Iris pigment epithelial cell (primary cell): Measurements from ENCODE around the gene RNF144A.
A peak's percentile ranks its signal among the peaks of the same experiment; 100 is the strongest.

Source experiments
- DNase-seq: peaks from one replicate; pipeline ENCODE4 v3.0.0-alpha.2; 2011; ENCODE audit warnings: low read depth

RNF144A gene

DNA sequence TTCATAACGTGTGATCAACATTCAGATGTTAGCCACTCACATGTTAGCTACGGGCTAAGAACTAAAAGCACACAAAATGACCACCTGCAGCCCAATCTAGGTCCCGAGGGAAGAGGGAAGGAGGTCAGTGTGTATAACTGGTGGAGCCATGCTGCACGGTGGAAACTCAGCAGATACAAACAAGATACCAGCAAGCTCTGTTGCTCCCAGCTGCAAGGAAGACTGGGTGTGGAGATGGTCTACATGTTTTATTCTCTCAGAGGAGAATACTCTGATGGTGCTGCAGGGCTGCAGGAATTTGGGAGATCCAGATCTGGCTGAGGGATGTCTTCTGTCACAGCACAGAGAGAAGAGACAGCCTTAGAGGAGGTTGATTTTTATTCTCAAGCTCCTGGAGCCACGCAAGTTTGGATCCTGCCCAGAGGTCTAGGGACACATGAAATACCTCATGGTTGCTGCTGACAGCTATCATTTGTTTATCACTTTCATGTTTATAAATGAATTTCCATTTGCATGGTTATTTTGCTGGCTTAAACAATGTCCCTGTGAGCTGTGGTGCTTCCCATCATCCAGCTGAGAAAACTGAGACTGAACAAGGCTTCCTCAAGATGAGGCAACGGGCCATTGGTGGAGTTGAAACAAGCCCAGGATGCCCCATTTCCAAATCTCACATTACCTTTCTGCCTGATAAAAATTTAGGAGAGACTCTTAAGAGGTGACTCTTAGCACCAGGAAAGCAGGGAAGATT lies 30.9 kb downstream of the RNF144A start:
- DNase-seq = no peak

DNA sequence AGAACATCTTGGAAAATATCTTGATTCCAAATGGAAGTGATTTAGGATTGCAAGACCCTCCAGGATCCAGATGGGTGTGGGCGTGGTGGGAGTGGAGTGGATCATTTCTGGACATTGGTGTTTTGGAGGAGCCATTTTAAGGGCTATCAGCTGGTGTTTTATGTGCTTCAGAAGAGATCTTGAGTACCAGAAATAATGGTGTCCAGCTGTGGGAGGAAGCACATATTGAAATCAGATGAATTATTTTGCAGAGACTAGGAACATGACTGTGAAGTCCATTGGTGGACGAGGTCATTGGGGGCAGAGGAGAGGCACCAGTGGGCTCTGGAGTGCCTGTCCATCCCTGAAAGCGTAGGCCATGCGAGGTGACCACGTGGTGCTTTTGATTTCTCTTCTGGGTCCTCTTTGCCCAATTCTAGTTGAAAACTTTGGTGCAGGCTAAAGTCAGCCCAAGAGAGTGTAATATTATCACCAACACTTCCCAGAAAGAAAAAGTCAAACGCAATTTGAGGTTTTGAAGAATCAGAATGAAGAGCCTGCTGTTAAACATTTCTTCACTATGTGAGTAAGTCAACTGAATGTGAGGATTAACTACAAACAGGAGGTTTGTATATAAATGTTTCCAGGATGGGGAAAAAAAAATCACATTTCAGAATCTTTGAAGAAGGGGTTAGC lies 31.6 kb downstream of the RNF144A start:
- peak; percentile 42 for DNase-seq

DNA sequence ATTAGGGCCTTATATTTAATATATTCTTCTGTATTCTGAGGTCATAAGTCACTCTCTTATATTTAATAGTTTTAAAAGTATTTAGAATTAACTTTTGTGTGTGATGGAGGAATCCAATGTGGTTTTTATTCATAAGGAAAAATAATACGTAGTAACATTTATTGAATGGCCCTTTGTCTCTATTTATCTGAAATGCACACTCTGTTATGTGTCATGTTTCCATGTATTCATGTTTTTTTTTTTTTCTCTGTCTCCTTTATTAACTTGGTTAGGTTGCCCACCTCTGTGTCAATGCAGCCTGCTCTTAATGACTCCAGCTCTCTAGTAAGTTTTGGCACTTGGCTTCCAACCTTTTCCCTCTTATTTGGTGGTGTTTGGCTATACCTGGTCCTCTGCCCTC lies 33.8 kb downstream of the RNF144A start:
- no peak for DNase-seq

GRCh38 chr2:6952101-6952500 lies 34.9 kb downstream of the RNF144A start:
- DNase-seq = no peak

DNA sequence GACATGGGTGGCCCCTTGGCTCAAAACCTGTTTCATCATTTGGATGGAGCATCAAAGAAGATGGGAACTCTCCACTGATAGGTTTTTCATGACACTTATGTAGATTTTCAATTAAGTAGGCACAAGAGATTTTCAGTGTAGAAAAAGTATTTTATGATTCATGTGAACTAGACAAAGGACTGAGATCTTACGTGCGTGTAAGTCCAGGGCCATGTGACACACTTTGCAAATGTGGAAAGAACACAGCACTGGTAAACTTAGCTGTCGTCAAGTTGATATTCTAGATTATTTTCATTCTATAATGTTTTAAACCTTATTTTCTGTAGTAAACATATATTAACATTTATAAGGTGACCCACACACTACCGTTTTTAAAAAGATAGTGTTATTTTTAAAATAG lies 37.4 kb downstream of the RNF144A start:
- no peak for DNase-seq

DNA sequence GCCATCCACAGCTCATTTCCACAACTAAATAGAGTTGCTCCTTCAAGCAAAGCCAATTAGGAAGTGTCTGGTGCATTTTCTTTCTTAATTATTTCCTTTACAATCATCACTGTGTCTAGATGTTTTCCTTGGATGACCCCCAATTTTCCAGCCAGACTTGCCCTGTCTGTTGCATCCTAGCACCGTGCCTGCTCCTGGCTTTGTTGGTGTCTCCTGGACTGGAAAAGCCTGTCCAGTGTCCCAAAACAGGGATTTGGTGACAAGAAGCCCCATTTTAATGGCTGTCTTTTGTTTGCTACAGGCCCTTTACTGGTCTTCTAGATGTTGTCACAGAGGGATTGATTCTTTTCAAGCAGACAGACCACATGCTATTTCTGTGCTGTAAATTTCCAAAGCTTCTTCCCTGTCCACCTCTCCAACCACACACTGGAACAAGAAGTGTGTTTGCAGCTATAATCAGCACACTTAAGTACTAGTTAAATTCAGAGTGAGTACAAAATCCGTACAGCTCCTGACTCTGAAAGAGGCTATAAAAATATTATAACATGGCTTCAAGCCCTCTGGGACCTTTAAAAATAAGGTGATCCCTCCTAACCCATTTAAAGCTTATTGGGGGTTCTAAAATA lies 38.4 kb downstream of the RNF144A start:
- DNase-seq = peak; percentile 22

GRCh38 chr2:6956566-6956965 lies 39.4 kb downstream of the RNF144A start:
- no peak for DNase-seq

DNA sequence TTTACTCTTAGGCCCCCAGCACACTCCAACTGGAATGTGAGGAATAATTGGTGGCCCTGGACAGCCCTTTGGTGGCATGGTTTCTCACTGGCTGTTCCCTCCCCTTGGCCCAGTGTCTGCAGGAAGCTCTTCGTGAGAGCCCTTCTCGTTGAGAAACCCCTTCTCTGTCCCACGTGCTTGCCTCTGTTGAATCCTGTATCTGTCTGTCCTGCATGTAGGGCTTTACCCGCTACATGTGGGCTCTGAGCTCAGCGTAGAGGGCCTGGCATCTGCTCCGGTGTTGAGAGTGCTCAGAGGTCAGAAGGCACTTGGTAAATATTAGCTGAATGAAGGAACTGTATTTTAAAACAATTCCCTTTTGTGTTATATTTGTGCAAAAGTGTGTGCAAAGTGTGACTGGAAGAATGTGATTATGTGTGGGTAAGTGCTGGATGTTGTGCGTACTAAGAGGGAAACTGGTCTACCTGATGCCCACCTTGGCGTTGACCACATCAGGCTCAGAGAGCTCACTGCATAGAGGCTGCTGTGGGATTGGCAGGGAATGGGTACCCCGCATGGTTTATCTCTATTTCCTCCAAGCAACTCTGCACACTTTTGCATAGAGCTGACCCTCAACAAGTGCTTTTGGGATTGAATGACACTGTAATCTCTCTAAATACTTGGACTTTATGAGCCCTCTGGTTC lies 40.0 kb downstream of the RNF144A start:
- no peak for DNase-seq

DNA sequence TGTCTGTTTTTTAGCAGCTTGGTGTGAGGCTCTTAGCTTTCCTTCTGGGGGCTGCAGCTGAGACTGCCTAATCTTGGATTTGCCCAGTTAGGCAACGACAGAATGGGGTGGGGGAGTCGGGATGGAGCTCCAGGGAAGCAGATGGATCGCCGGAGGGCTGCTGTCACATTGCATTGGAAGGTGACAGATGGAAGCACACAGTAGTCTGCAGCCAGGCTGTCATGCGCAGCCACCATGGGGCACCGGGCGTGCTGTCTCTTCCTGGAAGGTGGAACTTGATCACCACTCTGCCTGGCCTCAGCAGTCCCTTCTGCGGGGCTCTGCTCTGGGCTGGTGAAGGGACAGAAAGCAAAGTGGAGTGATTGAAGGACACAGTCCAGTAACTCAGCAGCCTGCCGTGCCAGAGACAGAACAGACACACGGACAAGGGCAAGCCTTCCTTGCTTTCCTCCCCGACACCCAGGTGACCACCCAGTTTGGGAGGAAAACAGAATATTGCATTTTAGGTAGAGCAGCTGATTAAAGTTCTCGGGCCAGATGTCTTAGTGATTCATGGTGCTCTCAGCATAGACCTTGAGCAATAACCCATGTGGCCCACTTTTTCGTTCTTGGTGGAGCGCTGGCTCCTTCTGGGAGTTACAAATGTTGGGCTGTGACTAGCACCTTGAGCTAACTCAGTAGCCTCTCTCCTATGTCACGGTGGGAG lies 40.9 kb downstream of the RNF144A start:
- peak; percentile 64 for DNase-seq

DNA sequence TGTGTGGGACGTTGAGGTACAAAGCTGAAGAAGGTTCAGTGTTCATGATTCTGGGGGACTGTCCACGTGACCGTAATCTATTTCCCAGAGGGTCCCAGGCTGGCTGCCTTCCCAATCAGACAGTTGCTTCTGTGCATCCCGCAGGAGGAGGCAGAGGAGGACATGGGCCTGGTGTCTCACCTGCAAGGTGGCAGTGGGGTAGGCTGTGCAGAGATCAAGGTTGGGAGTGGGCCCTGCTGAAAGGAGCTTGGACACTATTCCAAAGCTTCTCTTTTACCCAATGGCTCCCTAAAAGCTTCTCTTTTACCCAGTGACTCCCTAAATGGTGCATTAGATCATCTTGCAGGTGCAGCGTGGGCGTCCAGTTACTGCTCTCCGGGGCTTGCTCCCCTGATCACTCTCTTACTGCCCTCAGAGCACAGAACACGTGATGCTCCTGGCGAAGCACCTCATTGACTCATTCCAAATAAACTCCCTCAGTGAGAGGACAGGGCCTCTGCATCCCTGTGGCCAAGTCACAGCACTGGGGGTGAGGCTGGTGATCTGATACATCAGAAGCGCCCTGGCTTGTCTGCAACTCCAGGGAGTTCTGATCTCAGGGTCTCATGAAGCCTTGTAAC lies 41.5 kb downstream of the RNF144A start:
- DNase-seq = no peak

DNA sequence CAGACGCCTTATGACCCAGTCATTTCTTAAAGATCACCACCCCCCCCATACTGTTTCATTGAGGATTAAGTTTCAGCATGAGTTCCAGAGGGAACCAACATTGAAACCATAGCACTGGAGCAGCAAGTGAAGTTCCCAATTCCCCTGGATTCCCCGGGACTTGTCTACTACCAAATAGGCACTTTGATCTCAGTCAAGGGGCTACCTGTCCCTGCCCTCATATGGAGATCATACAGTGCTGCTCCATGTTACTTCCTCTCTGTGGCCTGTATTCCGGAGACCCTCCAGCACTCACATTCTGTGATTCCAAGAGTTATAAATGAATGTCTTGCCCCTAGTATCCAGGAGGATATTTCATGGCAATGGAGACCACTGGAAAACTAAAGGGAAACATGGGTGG lies 42.5 kb downstream of the RNF144A start:
- no peak for DNase-seq

GRCh38 chr2:6960659-6961058 lies 43.4 kb downstream of the RNF144A start:
- DNase-seq = peak; percentile 82

- no peak for DNase-seq
Observed at GRCh38 chr2:6963727-6964126, 46.5 kb downstream of the RNF144A start.

- no peak for DNase-seq
Observed at GRCh38 chr2:6965071-6965795, 48.0 kb downstream of the RNF144A start.

GRCh38 chr2:6966446-6966940 lies 49.3 kb downstream of the RNF144A start:
- DNase-seq = no peak

DNA sequence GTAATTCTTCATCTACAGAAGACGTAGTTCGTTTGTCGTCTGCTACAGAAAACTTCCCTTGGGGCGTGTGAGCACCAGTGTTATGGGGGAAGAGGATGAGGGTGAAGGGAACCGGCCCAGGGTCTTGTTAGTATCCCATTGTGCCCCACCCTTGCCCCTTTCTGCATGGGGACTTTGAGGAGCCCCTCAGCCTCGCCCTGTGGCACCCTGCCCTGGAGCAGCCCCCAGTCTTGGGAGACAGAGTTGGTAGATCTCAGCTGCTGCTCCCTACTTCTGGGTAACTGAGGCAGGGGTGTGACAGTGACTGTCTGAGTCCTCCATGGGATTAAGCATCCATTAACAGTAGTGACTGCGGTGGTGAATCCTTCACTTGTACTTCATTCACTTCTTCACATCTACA lies 50.1 kb downstream of the RNF144A start:
- no peak for DNase-seq

DNA sequence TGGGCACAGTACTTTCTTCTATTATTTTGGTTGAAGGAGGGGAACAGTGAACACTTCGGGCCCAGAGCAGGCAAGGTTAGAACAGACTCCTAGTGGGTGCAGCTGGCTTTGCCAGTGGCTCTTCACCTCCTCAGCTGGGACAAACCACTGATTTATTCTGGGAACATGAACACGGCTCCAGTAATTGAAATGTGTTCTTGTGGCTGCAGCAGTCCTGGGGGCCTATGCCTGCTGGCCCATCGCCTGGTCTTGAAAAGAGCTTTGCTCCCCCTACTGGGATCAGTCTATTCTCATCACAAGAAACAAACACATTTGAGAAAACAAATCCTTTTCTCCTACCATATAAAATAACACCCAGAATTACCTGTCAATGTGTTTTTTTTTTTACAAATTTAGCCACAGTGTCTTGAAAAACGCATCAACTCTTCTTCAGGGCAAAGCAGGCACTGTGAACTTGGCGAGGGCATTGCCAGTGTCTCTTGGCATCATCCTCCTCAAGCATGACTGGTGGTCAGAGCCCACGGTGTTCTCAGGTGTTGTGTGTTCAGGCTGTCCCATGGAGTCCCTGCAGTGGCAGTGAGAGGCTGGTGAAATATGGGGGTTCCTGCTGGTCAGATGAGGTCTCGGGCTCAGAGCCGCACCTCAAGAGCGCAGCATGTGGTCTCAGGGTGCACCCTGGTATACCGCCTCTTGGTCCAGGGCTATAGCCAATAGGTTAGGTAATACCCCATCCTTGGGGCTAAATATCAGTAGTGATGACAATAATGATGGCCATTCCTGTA lies 51.3 kb downstream of the RNF144A start:
- peak; percentile 59 for DNase-seq

DNA sequence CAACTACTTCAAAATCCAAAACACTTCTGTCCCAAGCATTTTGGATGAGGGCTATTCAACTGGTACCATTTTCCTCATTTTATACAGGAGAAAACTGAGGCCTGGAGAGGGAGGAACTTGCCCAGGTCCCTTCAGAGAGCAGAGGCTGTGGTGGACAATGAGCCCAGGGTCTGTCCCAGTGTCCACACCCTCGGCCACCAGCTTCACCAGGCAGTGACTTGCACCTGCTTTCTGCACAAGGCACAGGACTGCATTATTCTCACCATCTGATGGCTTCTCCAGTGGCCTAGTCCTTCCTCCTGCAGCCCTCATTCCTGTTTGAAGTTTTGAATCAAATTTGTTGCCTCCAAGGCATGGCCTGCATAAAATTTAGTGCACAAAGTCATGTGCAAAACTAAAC lies 53.3 kb downstream of the RNF144A start:
- no peak for DNase-seq

DNA sequence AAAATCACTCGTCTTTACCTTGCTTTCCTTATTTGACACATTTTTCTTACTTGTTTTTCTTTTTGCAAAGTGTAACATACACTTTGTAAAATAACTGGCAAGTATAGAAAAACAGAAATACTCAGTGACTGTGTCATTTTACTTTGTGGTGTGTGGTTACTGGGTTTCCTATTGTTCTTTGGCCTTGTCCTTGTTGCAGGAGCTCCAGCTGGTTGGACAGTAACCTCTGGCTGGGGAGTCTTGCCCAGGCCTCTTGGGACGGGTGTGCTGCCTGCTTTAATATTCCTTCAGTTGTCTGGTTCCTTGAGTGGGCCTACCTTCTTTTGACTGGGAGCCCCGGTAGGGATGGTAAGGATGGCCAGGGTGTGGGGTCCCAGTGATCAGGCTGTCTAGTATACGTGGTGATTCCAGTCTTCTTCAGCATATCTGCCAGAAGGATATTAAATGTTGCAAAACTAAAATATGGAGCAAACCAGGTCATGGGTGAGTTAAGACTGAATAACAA lies 53.8 kb downstream of the RNF144A start:
- no peak for DNase-seq

GRCh38 chr2:6971502-6971901 lies 54.3 kb downstream of the RNF144A start:
- no peak for DNase-seq
